Loucy (cell line): ENCODE results near the gene SLC17A8.

ENCODE experiments used
- CTCF ChIP-seq: fragments of 200-600 bp; sonication (generic); conservative IDR thresholded peaks from 2 replicates; pipeline ENCODE4 v1.5.1; 2014; ENCODE audit warnings: mild to moderate bottlenecking, antibody characterized with exemption, low read length
- EZH2phosphoT487 ChIP-seq: fragments of 200-600 bp; IDR thresholded peaks from 2 replicates; pipeline ENCODE4 v1.6.1; 2018; ENCODE audit warnings: antibody characterized with exemption, mild to moderate bottlenecking, moderate library complexity, borderline replicate concordance

- TF ChIP-seq CTCF (no peak), EZH2phosphoT487 (no peak)
Measured at GRCh38 chr12:100388382-100388781, 31.5 kb downstream of the SLC17A8 start.
